Measurements from ENCODE around the gene PDE6B.
"Not testable (repeated sequence)": the region's sequence is repeated elsewhere in the genome, so short reads cannot be mapped to it uniquely, and the experiment has no call there.

Gene PDE6B

GRCh38 chr4:684623-685327, 59.4 kb downstream of the PDE6B start:
- DNase-seq = no peak

GRCh38 chr4:685679-686412, 60.5 kb downstream of the PDE6B start:
- no peak for DNase-seq

- no peak for DNase-seq
These were observed 61.2 kb downstream of the PDE6B start for GRCh38 chr4:686413-687040.

- DNase-seq = no peak
These were observed 61.9 kb downstream of the PDE6B start for GRCh38 chr4:687048-687970.

- DNase-seq = no peak
These were observed 62.8 kb downstream of the PDE6B start for GRCh38 chr4:687971-688853.

GRCh38 chr4:688854-689681, 63.7 kb downstream of the PDE6B start, which contains the start of gene SLC49A3:
Gene SLC49A3 (minus strand): TSS chr4:689151. CDS start chr4:689127, 24 bp downstream.
- DNase-seq = no peak

GRCh38 chr4:689723-690122, 64.3 kb downstream of the PDE6B start:
- no peak for DNase-seq

GRCh38 chr4:692771-693554, 67.6 kb downstream of the PDE6B start:
- DNase-seq = no peak

- not testable (repeated sequence) for DNase-seq
These were observed 69.1 kb downstream of the PDE6B start for GRCh38 chr4:694341-694940.

GRCh38 chr4:699816-700580, 74.6 kb downstream of the PDE6B start:
- no peak for DNase-seq

- DNase-seq = no peak
These were observed 75.4 kb downstream of the PDE6B start for GRCh38 chr4:700587-701264.

GRCh38 chr4:702618-703048, 77.3 kb downstream of the PDE6B start:
- DNase-seq = no peak

GRCh38 chr4:703336-704197, 78.2 kb downstream of the PDE6B start:
- no peak for DNase-seq

- no peak for DNase-seq
These were observed 79.0 kb downstream of the PDE6B start for GRCh38 chr4:704198-704891.

GRCh38 chr4:704971-705277, 79.6 kb downstream of the PDE6B start:
- no peak for DNase-seq
